GM23338 (cell line): ENCODE results near the gene TMEM138. TPM values are rescaled to one million over a fixed set of nuclear protein-coding genes. Genes with fewer than 3 reads are reported as not detected.

Experiments used
- ATAC-seq: fragments of 200-7000 bp; cut with Tn5 transposase; 3 replicates; pipeline ENCODE4 v1.9.1; 2020
- DNase-seq: peaks from one replicate; pipeline ENCODE4 v3.0.0-alpha.2; 2015; ENCODE audit warnings: low spot score
- H2AFZ ChIP-seq: fragments of 200-600 bp; sonication (generic); 2 replicates; pipeline ENCODE4 v1.8.0; 2016; ENCODE audit warnings: antibody characterized with exemption, mild to moderate bottlenecking, moderate library complexity
- H3F3A ChIP-seq: fragments of 200-600 bp; sonication (generic); replicated peaks from 2 replicates; pipeline ENCODE4 v1.8.0; 2017; ENCODE audit warnings: antibody characterized with exemption, mixed run types, low read depth
- H3K27ac ChIP-seq: fragments of 200-600 bp; sonication (generic); 2 replicates; pipeline ENCODE4 v1.6.1; 2016; ENCODE audit warnings: low read depth
- H3K27me3 ChIP-seq: fragments of 200-600 bp; sonication (generic); 2 replicates; pipeline ENCODE4 v1.8.0; 2016; ENCODE audit warnings: mild to moderate bottlenecking, mixed run types, moderate library complexity; ENCODE audit not compliant: insufficient read depth
- H3K36me3 ChIP-seq: fragments of 200-600 bp; sonication (generic); 2 replicates; pipeline ENCODE4 v1.8.0; 2016; ENCODE audit warnings: mild to moderate bottlenecking; ENCODE audit not compliant: insufficient read depth
- H3K4me1 ChIP-seq: fragments of 200-600 bp; sonication (generic); 2 replicates; pipeline ENCODE4 v1.8.0; 2016; ENCODE audit warnings: mild to moderate bottlenecking, moderate library complexity; ENCODE audit not compliant: insufficient read depth
- H3K4me2 ChIP-seq: fragments of 200-600 bp; sonication (generic); 2 replicates; pipeline ENCODE4 v1.7.1; 2017; ENCODE audit warnings: mixed run types
- H3K4me3 ChIP-seq: fragments of 200-600 bp; sonication (generic); 2 replicates; pipeline ENCODE4 v1.6.1; 2016; ENCODE audit warnings: mixed run types
- H3K79me2 ChIP-seq: fragments of 200-600 bp; sonication (generic); replicated peaks from 2 replicates; pipeline ENCODE4 v1.8.0; 2017; ENCODE audit warnings: mild to moderate bottlenecking; ENCODE audit not compliant: insufficient read depth
- H3K9me2 ChIP-seq: fragments of 200-600 bp; sonication (generic); 2 replicates; pipeline ENCODE4 v1.8.0; 2017; ENCODE audit not compliant: insufficient read depth
- H4K20me1 ChIP-seq: fragments of 200-600 bp; sonication (generic); replicated peaks from 2 replicates; pipeline ENCODE4 v1.8.0; 2017; ENCODE audit warnings: mild to moderate bottlenecking; ENCODE audit not compliant: insufficient read depth
- H3K27ac Mint-ChIP-seq: 2 replicates; pipeline ENCODE4 v1.8.0; 2020; ENCODE audit warnings: inconsistent platforms, mild to moderate bottlenecking, moderate library complexity, mixed read lengths
- H3K27me3 Mint-ChIP-seq: 3 replicates; pipeline ENCODE4 v1.8.0; 2022; ENCODE audit warnings: low read depth, mild to moderate bottlenecking, moderate library complexity, mixed read lengths, inconsistent platforms; ENCODE audit not compliant: insufficient read depth, poor library complexity
- H3K36me3 Mint-ChIP-seq: 3 replicates; pipeline ENCODE4 v1.8.0; 2021; ENCODE audit warnings: low read depth, mild to moderate bottlenecking, inconsistent platforms, moderate library complexity, mixed read lengths
- H3K4me1 Mint-ChIP-seq: 3 replicates; pipeline ENCODE4 v1.8.0; 2020; ENCODE audit warnings: mild to moderate bottlenecking, inconsistent platforms, mixed read lengths
- H3K4me3 Mint-ChIP-seq: 3 replicates; pipeline ENCODE4 v1.8.0; 2021; ENCODE audit warnings: moderate library complexity, mild to moderate bottlenecking, inconsistent platforms, mixed read lengths
- H3K9me3 Mint-ChIP-seq: 3 replicates; pipeline ENCODE4 v1.8.0; 2020; ENCODE audit warnings: moderate library complexity, mild to moderate bottlenecking, inconsistent platforms, mixed read lengths
- EZH2phosphoT487 ChIP-seq: fragments of 200-600 bp; sonication (generic); IDR thresholded peaks from one replicate; pipeline ENCODE4 v1.8.1; 2018; ENCODE audit warnings: antibody characterized with exemption; ENCODE audit not compliant: unreplicated experiment
- JUNB ChIP-seq: IDR thresholded peaks from one replicate; pipeline ENCODE4 v1.6.1; 2016; ENCODE audit warnings: antibody characterized with exemption; ENCODE audit not compliant: unreplicated experiment
- NANOG ChIP-seq: IDR thresholded peaks from 2 replicates; pipeline ENCODE4 v1.6.1; 2016; ENCODE audit warnings: antibody characterized with exemption, borderline replicate concordance
- STAT1 ChIP-seq: IDR thresholded peaks from one replicate; pipeline ENCODE4 v1.6.1; 2016; ENCODE audit warnings: antibody characterized with exemption; ENCODE audit not compliant: unreplicated experiment
- polyA plus RNA-seq: library from polyadenylated mRNA; unstranded; fragments of >200 nt; fragmentation: Nextera tagmentation; extraction: Ambion mirVana; gene quantifications from 2 replicates; pipeline ENCODE4 v1.2.1, GENCODE V29; 2016
- total RNA-seq: library from RNA; depleted of rRNA; stranded (reverse); fragments of >200 nt; shearing (Covaris generic); gene quantifications from 2 replicates; pipeline ENCODE4 v1.2.3, GENCODE V29; 2014
- TF ChIP-seq, protein P1 (sequence below), 2 experiments: fragments of 200-600 bp in 1 of 2; sonication (generic) in 1 of 2; conservative IDR thresholded peaks; 2 replicates each; pipeline versions ENCODE4 v1.5.1 to v1.6.1; 2016 to 2017; ENCODE audit warnings: antibody characterized with exemption in 2 of 2, low read depth in 2 of 2, mild to moderate bottlenecking in 2 of 2, moderate library complexity in 1 of 2
- TF ChIP-seq, protein P2 (sequence below): IDR thresholded peaks from one replicate; pipeline ENCODE4 v1.6.1; 2018; ENCODE audit warnings: antibody characterized with exemption; ENCODE audit not compliant: unreplicated experiment
- TF ChIP-seq, protein P3 (sequence below): IDR thresholded peaks from 2 replicates; pipeline ENCODE4 v1.6.1; 2016; ENCODE audit warnings: antibody characterized with exemption
- TF ChIP-seq, protein P4 (sequence below): fragments of 250-450 bp; sonication (Bioruptor Pico); IDR thresholded peaks from 2 replicates; pipeline ENCODE4 v1.5.0; 2020; ENCODE audit warnings: mild to moderate bottlenecking, moderate library complexity

Gene TMEM138
- total and polyA plus RNA-seq, 2 experiments from 2014 or later: 30.2 to 32.1 TPM

DNA sequence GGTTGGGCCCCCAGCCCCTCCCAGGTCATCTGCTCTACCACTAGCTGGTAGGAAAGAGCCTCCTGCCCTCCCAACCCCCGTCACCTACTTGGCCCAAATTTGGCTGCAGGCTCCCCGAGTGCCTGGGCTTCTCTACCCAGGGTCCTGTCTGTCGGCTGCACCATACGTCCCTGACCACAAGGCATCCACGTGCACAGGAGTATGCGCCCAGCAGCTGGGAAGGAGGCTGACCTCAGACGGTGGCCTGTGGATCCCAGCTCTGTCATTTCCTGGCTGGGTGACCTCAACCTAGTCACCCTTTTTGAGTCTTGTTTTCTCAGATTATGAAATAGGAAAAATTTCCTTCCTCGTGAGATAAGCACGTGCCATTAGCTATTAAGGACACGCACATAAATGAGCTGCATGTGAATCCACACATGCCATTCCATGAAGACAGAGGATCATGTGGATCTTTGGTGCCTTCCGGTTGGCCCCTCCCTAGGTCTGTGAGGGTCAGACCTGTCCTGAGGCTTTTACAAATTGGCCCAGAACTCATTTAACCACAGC lies 14.2 kb upstream of the TMEM138 start (continued):
- TF ChIP-seq, protein P1, sequence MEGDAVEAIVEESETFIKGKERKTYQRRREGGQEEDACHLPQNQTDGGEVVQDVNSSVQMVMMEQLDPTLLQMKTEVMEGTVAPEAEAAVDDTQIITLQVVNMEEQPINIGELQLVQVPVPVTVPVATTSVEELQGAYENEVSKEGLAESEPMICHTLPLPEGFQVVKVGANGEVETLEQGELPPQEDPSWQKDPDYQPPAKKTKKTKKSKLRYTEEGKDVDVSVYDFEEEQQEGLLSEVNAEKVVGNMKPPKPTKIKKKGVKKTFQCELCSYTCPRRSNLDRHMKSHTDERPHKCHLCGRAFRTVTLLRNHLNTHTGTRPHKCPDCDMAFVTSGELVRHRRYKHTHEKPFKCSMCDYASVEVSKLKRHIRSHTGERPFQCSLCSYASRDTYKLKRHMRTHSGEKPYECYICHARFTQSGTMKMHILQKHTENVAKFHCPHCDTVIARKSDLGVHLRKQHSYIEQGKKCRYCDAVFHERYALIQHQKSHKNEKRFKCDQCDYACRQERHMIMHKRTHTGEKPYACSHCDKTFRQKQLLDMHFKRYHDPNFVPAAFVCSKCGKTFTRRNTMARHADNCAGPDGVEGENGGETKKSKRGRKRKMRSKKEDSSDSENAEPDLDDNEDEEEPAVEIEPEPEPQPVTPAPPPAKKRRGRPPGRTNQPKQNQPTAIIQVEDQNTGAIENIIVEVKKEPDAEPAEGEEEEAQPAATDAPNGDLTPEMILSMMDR (conservative IDR thresholded peaks at IDR 0.05; ENCODE audit: low read depth in 2 of 2): no peak
- TF ChIP-seq EZH2phosphoT487: no peak
- TF ChIP-seq, protein P2, sequence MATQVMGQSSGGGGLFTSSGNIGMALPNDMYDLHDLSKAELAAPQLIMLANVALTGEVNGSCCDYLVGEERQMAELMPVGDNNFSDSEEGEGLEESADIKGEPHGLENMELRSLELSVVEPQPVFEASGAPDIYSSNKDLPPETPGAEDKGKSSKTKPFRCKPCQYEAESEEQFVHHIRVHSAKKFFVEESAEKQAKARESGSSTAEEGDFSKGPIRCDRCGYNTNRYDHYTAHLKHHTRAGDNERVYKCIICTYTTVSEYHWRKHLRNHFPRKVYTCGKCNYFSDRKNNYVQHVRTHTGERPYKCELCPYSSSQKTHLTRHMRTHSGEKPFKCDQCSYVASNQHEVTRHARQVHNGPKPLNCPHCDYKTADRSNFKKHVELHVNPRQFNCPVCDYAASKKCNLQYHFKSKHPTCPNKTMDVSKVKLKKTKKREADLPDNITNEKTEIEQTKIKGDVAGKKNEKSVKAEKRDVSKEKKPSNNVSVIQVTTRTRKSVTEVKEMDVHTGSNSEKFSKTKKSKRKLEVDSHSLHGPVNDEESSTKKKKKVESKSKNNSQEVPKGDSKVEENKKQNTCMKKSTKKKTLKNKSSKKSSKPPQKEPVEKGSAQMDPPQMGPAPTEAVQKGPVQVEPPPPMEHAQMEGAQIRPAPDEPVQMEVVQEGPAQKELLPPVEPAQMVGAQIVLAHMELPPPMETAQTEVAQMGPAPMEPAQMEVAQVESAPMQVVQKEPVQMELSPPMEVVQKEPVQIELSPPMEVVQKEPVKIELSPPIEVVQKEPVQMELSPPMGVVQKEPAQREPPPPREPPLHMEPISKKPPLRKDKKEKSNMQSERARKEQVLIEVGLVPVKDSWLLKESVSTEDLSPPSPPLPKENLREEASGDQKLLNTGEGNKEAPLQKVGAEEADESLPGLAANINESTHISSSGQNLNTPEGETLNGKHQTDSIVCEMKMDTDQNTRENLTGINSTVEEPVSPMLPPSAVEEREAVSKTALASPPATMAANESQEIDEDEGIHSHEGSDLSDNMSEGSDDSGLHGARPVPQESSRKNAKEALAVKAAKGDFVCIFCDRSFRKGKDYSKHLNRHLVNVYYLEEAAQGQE: no peak
- TF ChIP-seq JUNB: no peak
- TF ChIP-seq, protein P3, sequence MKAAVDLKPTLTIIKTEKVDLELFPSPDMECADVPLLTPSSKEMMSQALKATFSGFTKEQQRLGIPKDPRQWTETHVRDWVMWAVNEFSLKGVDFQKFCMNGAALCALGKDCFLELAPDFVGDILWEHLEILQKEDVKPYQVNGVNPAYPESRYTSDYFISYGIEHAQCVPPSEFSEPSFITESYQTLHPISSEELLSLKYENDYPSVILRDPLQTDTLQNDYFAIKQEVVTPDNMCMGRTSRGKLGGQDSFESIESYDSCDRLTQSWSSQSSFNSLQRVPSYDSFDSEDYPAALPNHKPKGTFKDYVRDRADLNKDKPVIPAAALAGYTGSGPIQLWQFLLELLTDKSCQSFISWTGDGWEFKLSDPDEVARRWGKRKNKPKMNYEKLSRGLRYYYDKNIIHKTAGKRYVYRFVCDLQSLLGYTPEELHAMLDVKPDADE: no peak
- TF ChIP-seq NANOG: no peak
- TF ChIP-seq STAT1: no peak

DNA sequence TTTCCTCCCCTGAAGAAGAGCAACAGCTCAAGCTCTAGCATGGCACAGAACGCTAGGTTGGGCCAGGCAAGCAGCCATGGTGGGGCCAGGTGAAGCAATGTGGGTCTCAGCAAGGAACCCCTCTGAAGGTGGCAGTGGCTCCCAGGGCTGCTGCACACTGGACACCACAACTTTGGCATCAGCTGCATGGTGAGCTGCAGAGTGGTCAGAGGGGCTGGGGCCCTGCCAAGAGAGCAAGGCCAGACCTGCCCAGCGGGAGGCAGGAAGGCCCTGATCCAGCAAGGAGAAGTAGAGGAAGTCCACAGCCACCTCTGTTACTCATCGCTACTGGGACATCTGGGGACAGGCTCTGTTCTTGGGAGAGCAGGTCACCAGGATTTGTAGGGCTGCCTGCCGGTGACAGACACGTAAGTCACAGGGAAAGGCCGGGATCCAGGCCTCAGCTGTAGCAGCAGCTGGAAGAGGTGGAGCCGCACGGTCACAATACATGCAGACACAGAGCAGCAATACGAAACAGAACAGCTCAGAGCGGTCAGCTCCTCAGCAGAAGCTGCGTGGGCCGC lies 12.9 kb upstream of the TMEM138 start:
- H3K27me3 Mint-ChIP-seq: peaks cover 12% of the 10 kb centered on the region
- Histone ChIP-seq H3F3A (no peaks in the 10 kb centered on the region), H3K4me2 (no peak overlapping the region), H3K79me2 (no peaks in the 10 kb centered on the region), H3K4me1 (no peaks in the 10 kb centered on the region), H3K27me3 (no peaks in the 10 kb centered on the region), H3K36me3 (no peaks in the 10 kb centered on the region), H2AFZ (no peak overlapping the region), H4K20me1 (no peaks in the 10 kb centered on the region), H3K4me3 (no peak overlapping the region), H3K9me2 (no peaks in the 10 kb centered on the region), H3K27ac (no peak overlapping the region)
- TF ChIP-seq, protein P4, sequence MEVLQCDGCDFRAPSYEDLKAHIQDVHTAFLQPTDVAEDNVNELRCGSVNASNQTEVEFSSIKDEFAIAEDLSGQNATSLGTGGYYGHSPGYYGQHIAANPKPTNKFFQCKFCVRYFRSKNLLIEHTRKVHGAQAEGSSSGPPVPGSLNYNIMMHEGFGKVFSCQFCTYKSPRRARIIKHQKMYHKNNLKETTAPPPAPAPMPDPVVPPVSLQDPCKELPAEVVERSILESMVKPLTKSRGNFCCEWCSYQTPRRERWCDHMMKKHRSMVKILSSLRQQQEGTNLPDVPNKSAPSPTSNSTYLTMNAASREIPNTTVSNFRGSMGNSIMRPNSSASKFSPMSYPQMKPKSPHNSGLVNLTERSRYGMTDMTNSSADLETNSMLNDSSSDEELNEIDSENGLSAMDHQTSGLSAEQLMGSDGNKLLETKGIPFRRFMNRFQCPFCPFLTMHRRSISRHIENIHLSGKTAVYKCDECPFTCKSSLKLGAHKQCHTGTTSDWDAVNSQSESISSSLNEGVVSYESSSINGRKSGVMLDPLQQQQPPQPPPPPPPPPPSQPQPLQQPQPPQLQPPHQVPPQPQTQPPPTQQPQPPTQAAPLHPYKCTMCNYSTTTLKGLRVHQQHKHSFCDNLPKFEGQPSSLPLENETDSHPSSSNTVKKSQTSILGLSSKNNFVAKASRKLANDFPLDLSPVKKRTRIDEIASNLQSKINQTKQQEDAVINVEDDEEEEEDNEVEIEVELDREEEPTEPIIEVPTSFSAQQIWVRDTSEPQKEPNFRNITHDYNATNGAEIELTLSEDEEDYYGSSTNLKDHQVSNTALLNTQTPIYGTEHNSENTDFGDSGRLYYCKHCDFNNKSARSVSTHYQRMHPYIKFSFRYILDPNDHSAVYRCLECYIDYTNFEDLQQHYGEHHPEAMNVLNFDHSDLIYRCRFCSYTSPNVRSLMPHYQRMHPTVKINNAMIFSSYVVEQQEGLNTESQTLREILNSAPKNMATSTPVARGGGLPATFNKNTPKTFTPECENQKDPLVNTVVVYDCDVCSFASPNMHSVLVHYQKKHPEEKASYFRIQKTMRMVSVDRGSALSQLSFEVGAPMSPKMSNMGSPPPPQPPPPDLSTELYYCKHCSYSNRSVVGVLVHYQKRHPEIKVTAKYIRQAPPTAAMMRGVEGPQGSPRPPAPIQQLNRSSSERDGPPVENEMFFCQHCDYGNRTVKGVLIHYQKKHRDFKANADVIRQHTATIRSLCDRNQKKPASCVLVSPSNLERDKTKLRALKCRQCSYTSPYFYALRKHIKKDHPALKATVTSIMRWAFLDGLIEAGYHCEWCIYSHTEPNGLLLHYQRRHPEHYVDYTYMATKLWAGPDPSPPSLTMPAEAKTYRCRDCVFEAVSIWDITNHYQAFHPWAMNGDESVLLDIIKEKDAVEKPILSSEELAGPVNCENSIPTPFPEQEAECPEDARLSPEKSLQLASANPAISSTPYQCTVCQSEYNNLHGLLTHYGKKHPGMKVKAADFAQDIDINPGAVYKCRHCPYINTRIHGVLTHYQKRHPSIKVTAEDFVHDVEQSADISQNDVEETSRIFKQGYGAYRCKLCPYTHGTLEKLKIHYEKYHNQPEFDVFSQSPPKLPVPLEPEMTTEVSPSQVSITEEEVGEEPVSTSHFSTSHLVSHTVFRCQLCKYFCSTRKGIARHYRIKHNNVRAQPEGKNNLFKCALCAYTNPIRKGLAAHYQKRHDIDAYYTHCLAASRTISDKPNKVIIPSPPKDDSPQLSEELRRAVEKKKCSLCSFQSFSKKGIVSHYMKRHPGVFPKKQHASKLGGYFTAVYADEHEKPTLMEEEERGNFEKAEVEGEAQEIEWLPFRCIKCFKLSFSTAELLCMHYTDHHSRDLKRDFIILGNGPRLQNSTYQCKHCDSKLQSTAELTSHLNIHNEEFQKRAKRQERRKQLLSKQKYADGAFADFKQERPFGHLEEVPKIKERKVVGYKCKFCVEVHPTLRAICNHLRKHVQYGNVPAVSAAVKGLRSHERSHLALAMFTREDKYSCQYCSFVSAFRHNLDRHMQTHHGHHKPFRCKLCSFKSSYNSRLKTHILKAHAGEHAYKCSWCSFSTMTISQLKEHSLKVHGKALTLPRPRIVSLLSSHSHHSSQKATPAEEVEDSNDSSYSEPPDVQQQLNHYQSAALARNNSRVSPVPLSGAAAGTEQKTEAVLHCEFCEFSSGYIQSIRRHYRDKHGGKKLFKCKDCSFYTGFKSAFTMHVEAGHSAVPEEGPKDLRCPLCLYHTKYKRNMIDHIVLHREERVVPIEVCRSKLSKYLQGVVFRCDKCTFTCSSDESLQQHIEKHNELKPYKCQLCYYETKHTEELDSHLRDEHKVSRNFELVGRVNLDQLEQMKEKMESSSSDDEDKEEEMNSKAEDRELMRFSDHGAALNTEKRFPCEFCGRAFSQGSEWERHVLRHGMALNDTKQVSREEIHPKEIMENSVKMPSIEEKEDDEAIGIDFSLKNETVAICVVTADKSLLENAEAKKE (CRISPR knock-in tag): no peak
- H3K36me3 Mint-ChIP-seq: peaks cover 20% of the 10 kb centered on the region
- no peak overlapping the region for H3K27ac Mint-ChIP-seq
- ATAC-seq: no peak
- no peaks in the 10 kb centered on the region for H3K9me3 Mint-ChIP-seq
- no peak for DNase-seq
- H3K4me3 Mint-ChIP-seq: no peak overlapping the region
- peaks cover 2% of the 10 kb centered on the region; the same call in 2 of the 3 replicates for H3K4me1 Mint-ChIP-seq
